Upper lobe of right lung (tissue), 1 donor: ENCODE data around the gene ANKRD13B. TPM values are rescaled to one million over a fixed set of nuclear protein-coding genes. Genes with fewer than 3 reads are reported as not detected.

Experiments
- ATAC-seq: fragments of 200-7000 bp; cut with Tn5 transposase; one replicate; pipeline ENCODE4 v1.9.1; 2020; ENCODE audit warnings: mild to moderate bottlenecking, moderate library complexity
- DNase-seq: peaks from one replicate; pipeline ENCODE4 v3.0.0-alpha.2; 2020
- H3K27ac ChIP-seq: fragments of 200-600 bp; one replicate; pipeline ENCODE4 v1.8.0; 2022
- H3K27me3 ChIP-seq: fragments of 200-600 bp; one replicate; pipeline ENCODE4 v1.8.0; 2022; ENCODE audit warnings: mild to moderate bottlenecking
- H3K36me3 ChIP-seq: fragments of 200-600 bp; one replicate; pipeline ENCODE4 v1.8.0; 2022
- H3K4me1 ChIP-seq: fragments of 200-600 bp; one replicate; pipeline ENCODE4 v1.8.0; 2022
- H3K4me3 ChIP-seq: fragments of 200-600 bp; one replicate; pipeline ENCODE4 v1.8.0; 2022; ENCODE audit warnings: mild to moderate bottlenecking
- H3K9me3 ChIP-seq: fragments of 200-600 bp; one replicate; pipeline ENCODE4 v1.8.0; 2022
- CTCF ChIP-seq: fragments of 200-600 bp; IDR thresholded peaks from one replicate; pipeline ENCODE4 v1.8.0; 2022; ENCODE audit warnings: antibody characterized with exemption
- intact Hi-C: fragments of 100-400 bp; cut with DNase I; formaldehyde crosslinking; loops from one replicate; pipeline ENCODE4 v1.11.0; 2022
- total RNA-seq: library from RNA; stranded (reverse); fragmentation: NEBNext Ultra II Directional; extraction: Animal tissue kit (Norgen Biotek cat#: 25700); gene quantifications from one replicate; pipeline ENCODE4 v1.2.1, GENCODE V29; 2021
- donor health status: DM: no; HTN: yes; CAD: no; lungs with severe emphysema.

ANKRD13B gene
- total RNA-seq, 1 donor from 2014 or later = 6.8 TPM

- Histone ChIP-seq H3K9me3 (no peaks in the 10 kb centered on the region), H3K4me3 (no peak overlapping the region), H3K27me3 (no peaks in the 10 kb centered on the region), H3K36me3 (no peaks in the 10 kb centered on the region), H3K27ac (no peak overlapping the region), H3K4me1 (peaks cover 49% of the 10 kb centered on the region)
- no peak for TF ChIP-seq CTCF
- intact Hi-C loops = no loop called here
- no peak for ATAC-seq
- peak; percentile 43 for DNase-seq
These were observed 26.3 kb downstream of the ANKRD13B start for GRCh38 chr17:29619251-29619650.

- Histone ChIP-seq H3K27me3 (no peaks in the 10 kb centered on the region), H3K4me3 (no peak overlapping the region), H3K27ac (no peak overlapping the region), H3K4me1 (peaks cover 40% of the 10 kb centered on the region), H3K36me3 (no peaks in the 10 kb centered on the region), H3K9me3 (no peaks in the 10 kb centered on the region)
- DNase-seq = peak; percentile 56
- no peak for TF ChIP-seq CTCF
- intact Hi-C loops = no loop called here
- ATAC-seq = no peak
These were observed 27.3 kb downstream of the ANKRD13B start for GRCh38 chr17:29620271-29620670.

GRCh38 chr17:29620779-29621500 is 28.0 kb downstream of the ANKRD13B start:
- ATAC-seq = no peak
- TF ChIP-seq CTCF = no peak
- Histone ChIP-seq H3K27me3 (no peaks in the 10 kb centered on the region), H3K27ac (no peak overlapping the region), H3K4me1 (peaks cover 37% of the 10 kb centered on the region), H3K9me3 (no peaks in the 10 kb centered on the region), H3K36me3 (no peaks in the 10 kb centered on the region), H3K4me3 (no peak overlapping the region)
- intact Hi-C loops = no loop called here
- no peak for DNase-seq

GRCh38 chr17:29621751-29622194 is 28.8 kb downstream of the ANKRD13B start:
- H3K27ac ChIP-seq = no peak overlapping the region
- intact Hi-C loops = no loop called here
- no peak for DNase-seq
- H3K9me3 ChIP-seq = no peaks in the 10 kb centered on the region
- ATAC-seq = no peak
- H3K4me1 ChIP-seq = peaks cover 29% of the 10 kb centered on the region
- H3K36me3 ChIP-seq = no peaks in the 10 kb centered on the region
- H3K27me3 ChIP-seq = no peaks in the 10 kb centered on the region
- H3K4me3 ChIP-seq = peak overlapping the region; percentile 76
- no peak for TF ChIP-seq CTCF

- peak within 1 kb of the TSS; percentile 76 for H3K4me3 ChIP-seq
- no peaks in the 10 kb centered on the region for H3K36me3 ChIP-seq
- ATAC-seq (peak; percentile 68), DNase-seq (peak; percentile 75)
- no peak within 1 kb of the TSS for H3K27ac ChIP-seq
- no peak for TF ChIP-seq CTCF
- peaks cover 20% of the 10 kb centered on the region for H3K4me1 ChIP-seq
- H3K9me3 ChIP-seq = no peaks in the 10 kb centered on the region
- intact Hi-C loops = no loop called here
- H3K27me3 ChIP-seq = no peaks in the 10 kb centered on the region
These were observed 29.7 kb downstream of the ANKRD13B start, which contains the start of gene CORO6 for GRCh38 chr17:29622337-29623282. TSS of gene CORO6 (minus strand) at chr17:29622912. CDS start at chr17:29621421, 1,491 bp downstream.
